Activated CD8-positive, alpha-beta T cell treated with anti-CD3 and anti-CD28 coated beads, Interleukin-2, amount 10 ng/mL, durations not matched to agents 7 days and 5 days (primary cell): ENCODE data around the gene OR52B4. TPM values are rescaled to one million over a fixed set of nuclear protein-coding genes. Genes with fewer than 3 reads are reported as not detected.
"Not testable (repeated sequence)": the region's sequence is repeated elsewhere in the genome, so short reads cannot be mapped to it uniquely, and the experiment has no call there.

Experiments used
- ATAC-seq: fragments of 150-1000 bp; cut with Tn5 transposase; one replicate; pipeline ENCODE4 v1.10.0; 2021; ENCODE audit warnings: moderate library complexity
- CTCF ChIA-PET: fragments of 350-600 bp; sonication (Branson Sonifier 250); formaldehyde crosslinking; loops from one replicate; lab custom pipeline; 2021; ENCODE audit warnings: antibody characterized with exemption; lab: Charles Lee
- POLR2A ChIA-PET: fragments of 350-600 bp; sonication (Branson Sonifier 250); formaldehyde crosslinking; loops from one replicate; lab custom pipeline; 2021; ENCODE audit warnings: antibody characterized with exemption; lab: Charles Lee
- DNase-seq: peaks from one replicate; pipeline ENCODE4 v3.0.0-alpha.2; 2020
- H3K27ac Mint-ChIP-seq: one replicate; pipeline ENCODE4 v1.8.0; 2021; ENCODE audit warnings: mild to moderate bottlenecking, mixed read lengths
- H3K27me3 Mint-ChIP-seq: one replicate; pipeline ENCODE4 v1.8.0; 2021; ENCODE audit warnings: low read depth, mixed read lengths
- H3K36me3 Mint-ChIP-seq: one replicate; pipeline ENCODE4 v1.8.0; 2021; ENCODE audit warnings: low read depth, mixed read lengths
- H3K4me1 Mint-ChIP-seq: one replicate; pipeline ENCODE4 v1.8.0; 2021; ENCODE audit warnings: low read depth, mixed read lengths
- H3K4me3 Mint-ChIP-seq: one replicate; pipeline ENCODE4 v1.8.0; 2021; ENCODE audit warnings: mild to moderate bottlenecking, mixed read lengths
- H3K9me3 Mint-ChIP-seq: one replicate; pipeline ENCODE4 v1.8.0; 2022; ENCODE audit warnings: mixed read lengths; ENCODE audit not compliant: insufficient read depth
- total RNA-seq, 2 experiments: library from RNA; stranded (reverse); gene quantifications; one replicate each; pipeline ENCODE4 v1.2.3, GENCODE V29; 2021

OR52B4 gene
- total RNA-seq, 2 experiments from 2014 or later, result not detected

- H3K4me1 Mint-ChIP-seq, H3K4me3 Mint-ChIP-seq, POLR2A ChIA-PET, H3K36me3 Mint-ChIP-seq, ATAC-seq, H3K27ac Mint-ChIP-seq, H3K27me3 Mint-ChIP-seq, H3K9me3 Mint-ChIP-seq, DNase-seq, CTCF ChIA-PET: not testable (repeated sequence)
Measured at GRCh38 chr11:4348142-4348541, 20.0 kb downstream of the OR52B4 start.

- H3K4me1 Mint-ChIP-seq, H3K9me3 Mint-ChIP-seq, CTCF ChIA-PET, H3K27ac Mint-ChIP-seq, POLR2A ChIA-PET, H3K36me3 Mint-ChIP-seq, H3K27me3 Mint-ChIP-seq, H3K4me3 Mint-ChIP-seq, DNase-seq, ATAC-seq: not testable (repeated sequence)
Measured at GRCh38 chr11:4345366-4345765, 22.8 kb downstream of the OR52B4 start.

GRCh38 chr11:4334356-4334755, 33.8 kb downstream of the OR52B4 start:
- DNase-seq, H3K36me3 Mint-ChIP-seq, H3K4me1 Mint-ChIP-seq, CTCF ChIA-PET, H3K27me3 Mint-ChIP-seq, H3K27ac Mint-ChIP-seq, H3K9me3 Mint-ChIP-seq, POLR2A ChIA-PET, H3K4me3 Mint-ChIP-seq, ATAC-seq: not testable (repeated sequence)

Other genes starting within 250 kb of the OR52B4 start
- 10 to 100 TPM; 56.3 to 58.5 TPM for gene TRIM21, start 25.3 kb upstream of the OR52B4 start, total RNA-seq
- not detected for gene OR52K2, start 80.9 kb upstream of the OR52B4 start, total RNA-seq
- not detected for gene OR52K1, start 114.3 kb upstream of the OR52B4 start, total RNA-seq
- gene OR52M1, start 176.8 kb upstream of the OR52B4 start, total RNA-seq, result not detected
- not detected for gene OR52I2, start 213.4 kb upstream of the OR52B4 start, total RNA-seq
- gene OR52I1, start 225.7 kb upstream of the OR52B4 start, total RNA-seq, result not detected
- gene TRIM68, start 239.8 kb upstream of the OR52B4 start, total RNA-seq, result 10 to 100 TPM; 10.8 to 12.3 TPM